K562 (cell line): Measurements from ENCODE around the gene OR6K2. TPM values are rescaled to one million over a fixed set of nuclear protein-coding genes. Genes with fewer than 3 reads are reported as not detected.

Experiments used
- ATAC-seq: fragments of 200-7000 bp; cut with Tn5 transposase; 3 replicates; pipeline ENCODE4 v1.9.1; 2020; ENCODE audit warnings: moderate library complexity
- BruUV-seq: library from RNA; stranded (reverse); fragments of 400-500 nt; replicated peaks from 2 replicates; lab custom pipeline; 2021; lab: Mats Ljungman, UMichigan
- CTCF ChIA-PET: fragments of 300-600 bp; formaldehyde crosslinking; extraction: SDS; loops from one replicate; lab custom pipeline; 2021; ENCODE audit warnings: low intra/inter-chr PET ratio; lab: Yijun Ruan, JAX
- POLR2A ChIA-PET: fragments of 300-600, 350-650 bp; sonication (Branson Sonifier 250); formaldehyde crosslinking; extraction: SDS; loops from one replicate; lab custom pipeline; 2021; ENCODE audit warnings: antibody characterized with exemption, inconsistent platforms; lab: Yijun Ruan, JAX
- DNase-seq, 4 experiments: peaks; one replicate each; pipeline versions ENCODE4 v3.0.0 to v3.0.0-alpha.2; 2011 to 2018; ENCODE audit warnings: low spot score in 3 of 4, mixed read lengths in 3 of 4; ENCODE audit errors: extremely low read depth in 1 of 4
- FAIRE-seq: peaks from 2 replicates; lab custom pipeline; 2011; peaks lifted over from hg19 to GRCh38; lab: Jason Lieb, UNC
- H2AFZ ChIP-seq: 2 replicates; pipeline ENCODE4 v1.6.0; 2011; ENCODE audit warnings: low read depth, low read length, control low read depth, inconsistent platforms
- H3K27ac ChIP-seq: fragments of 200-600 bp; 3 replicates; pipeline ENCODE4 v1.8.0; 2011; ENCODE audit warnings: low read depth, mild to moderate bottlenecking, control low read depth, inconsistent platforms, low read length, moderate library complexity, mixed read lengths; ENCODE audit errors: extremely low read depth
- H3K27me3 ChIP-seq, 2 experiments: fragments of 300-600 bp in 1 of 2; 2 replicates in 1 of 2; 3 replicates in 1 of 2; pipeline versions ENCODE4 v1.6.0 to v1.8.0; 2011; ENCODE audit warnings: inconsistent platforms in 2 of 2, low read length in 2 of 2, mild to moderate bottlenecking in 1 of 2, mixed read lengths in 1 of 2, moderate library complexity in 1 of 2; ENCODE audit not compliant: control insufficient read depth in 2 of 2, insufficient read depth in 2 of 2
- H3K36me3 ChIP-seq: fragments of 300-600 bp; 3 replicates; pipeline ENCODE4 v1.8.0; 2011; ENCODE audit warnings: mild to moderate bottlenecking, low read length, inconsistent platforms; ENCODE audit not compliant: control insufficient read depth, insufficient read depth
- H3K4me1 ChIP-seq, 2 experiments: fragments of 200-600 bp in 1 of 2; replicated peaks in 1 of 2; 2 replicates in 1 of 2; 3 replicates in 1 of 2; pipeline versions ENCODE4 v1.5.1 to v1.8.0; 2011; ENCODE audit warnings: inconsistent platforms in 2 of 2, low read length in 2 of 2, mild to moderate bottlenecking in 1 of 2, mixed read lengths in 1 of 2, moderate library complexity in 1 of 2; ENCODE audit not compliant: control insufficient read depth in 2 of 2, insufficient read depth in 2 of 2
- H3K4me2 ChIP-seq: 2 replicates; pipeline ENCODE4 v1.6.1; 2011; ENCODE audit warnings: low read length, control low read depth, inconsistent platforms, mixed read lengths; ENCODE audit not compliant: insufficient read depth
- H3K4me3 ChIP-seq: fragments of 200-600 bp; sonication (generic), shearing (Covaris generic); 2 replicates; pipeline ENCODE4 v1.5.1; 2016; ENCODE audit warnings: control low read depth, inconsistent platforms
- H3K79me2 ChIP-seq: fragments of 200-600 bp; 3 replicates; pipeline ENCODE4 v1.8.0; 2011; ENCODE audit warnings: low read length, inconsistent platforms; ENCODE audit not compliant: control insufficient read depth, insufficient read depth
- H3K9ac ChIP-seq, 2 experiments: 2 replicates each; pipeline versions ENCODE4 v1.6.0 to v1.6.1; 2011; ENCODE audit warnings: low read depth in 2 of 2, low read length in 2 of 2, control low read depth in 1 of 2, inconsistent platforms in 1 of 2, mild to moderate bottlenecking in 1 of 2, mixed read lengths in 1 of 2; ENCODE audit not compliant: insufficient read depth in 1 of 2
- H3K9me1 ChIP-seq: one replicate; pipeline ENCODE4 v1.6.0; 2011; ENCODE audit warnings: inconsistent platforms, mild to moderate bottlenecking, low read length, moderate library complexity; ENCODE audit not compliant: control insufficient read depth, insufficient read depth
- H3K9me3 ChIP-seq: replicated peaks from 2 replicates; pipeline ENCODE4 v1.5.1; 2011; ENCODE audit warnings: low read depth, low read length, inconsistent platforms; ENCODE audit not compliant: control insufficient read depth, insufficient read depth
- H4K20me1 ChIP-seq: replicated peaks from 2 replicates; pipeline ENCODE4 v1.6.1; 2011; ENCODE audit warnings: low read length, inconsistent platforms, mixed read lengths; ENCODE audit not compliant: control insufficient read depth, insufficient read depth
- HDAC2 ChIP-seq: fragments of 450-650 bp; IDR thresholded peaks from 2 replicates; pipeline ENCODE4 v1.6.1; 2016; ENCODE audit warnings: mild to moderate bottlenecking
- MGA ChIP-seq: fragments of 450-650 bp; IDR thresholded peaks from 2 replicates; pipeline ENCODE4 v1.6.1; 2016; ENCODE audit warnings: mild to moderate bottlenecking, moderate library complexity
- PML ChIP-seq: IDR thresholded peaks from 2 replicates; pipeline ENCODE4 v1.6.1; 2012; ENCODE audit warnings: low read length, inconsistent platforms
- TFE3 ChIP-seq: fragments of 450-650 bp; formaldehyde crosslinking; IDR thresholded peaks from 2 replicates; pipeline ENCODE4 v1.4.0; 2020; ENCODE audit warnings: mild to moderate bottlenecking, mixed read lengths
- USF2 ChIP-seq: sonication (generic); formaldehyde crosslinking; IDR thresholded peaks from 2 replicates; pipeline ENCODE4 v1.5.0; 2020; ENCODE audit warnings: missing genetic modification reagents
- ZEB2 ChIP-seq: fragments of 450-650 bp; IDR thresholded peaks from 2 replicates; pipeline ENCODE4 v1.6.1; 2016
- WGBS: fragments of 100-300 bp; shearing (Covaris generic); methylation state at CpG from one replicate; pipeline ENCODE4 v1.1.6; 2016; ENCODE audit warnings: low coverage, mixed read lengths; ENCODE audit not compliant: insufficient coverage; ENCODE audit errors: missing lambda C conversion rate; 5-methylcytosine and 5-hydroxymethylcytosine counted together
- in situ Hi-C: fragments of 300-500 bp; cut with MboI; formaldehyde crosslinking; loops from 4 replicates; pipeline ENCODE4 v1.15.0; 2018; ENCODE audit warnings: inconsistent platforms, mixed read lengths
- intact Hi-C: fragments of 100-400 bp; cut with micrococcal nuclease; formaldehyde crosslinking; loops from 2 replicates; pipeline ENCODE4 v1.14.2; 2022
- polyA plus RNA-seq, 8 experiments: library from polyadenylated mRNA; depleted of rRNA in 4 of 8; stranded (reverse) in 5 of 8; unstranded in 3 of 8; fragments of >200 nt; fragmentation: Nextera tagmentation in 2 of 8; fragmentation: Illumina TruSeq in 1 of 8; extraction: Ambion mirVana in 2 of 8; extraction: Trizol in 1 of 8; gene quantifications; 2 replicates each; pipeline versions ENCODE4 v1.2.1 to v1.2.3, GENCODE V29; 2011 to 2014; ENCODE audit warnings: inconsistent platforms in 1 of 8, missing spikeins in 1 of 8
- total RNA-seq, 7 experiments: library from RNA; depleted of rRNA in 6 of 7; stranded (reverse); fragments of >200 nt in 6 of 7; fragmentation: Illumina TruSeq in 2 of 7; extraction: Trizol in 2 of 7; gene quantifications; 2 replicates each; pipeline versions ENCODE4 v1.2.1 to v1.2.3, GENCODE V29; 2011 to 2021; ENCODE audit warnings: low replicate concordance in 1 of 7

OR6K2 gene
- total and polyA plus RNA-seq, 9 of the 15 experiments (the other 6 are each of a cell fraction or from before 2014, with no cell fraction given) = not detected

- TF ChIP-seq HDAC2 = 0 out of 2 replicates have a peak, but pooled peaks have one; percentile 26
- peak; percentile 89 for TF ChIP-seq ZEB2
- 0 out of 2 replicates have a peak, but pooled peaks have one; percentile 48 for TF ChIP-seq PML
Observed at GRCh38 chr1:158732524-158732923, 32.1 kb upstream of the OR6K2 start (continued).

GRCh38 chr1:158731707-158732106 lies 31.3 kb upstream of the OR6K2 start:
- H3K9ac ChIP-seq = no peak overlapping the region
- peak overlapping the region; percentile 22; the same call in 1 of the 2 replicates for H3K4me2 ChIP-seq
- BruUV-seq = no TSS peak
- no peaks in the 10 kb centered on the region for H4K20me1 ChIP-seq
- DNase-seq (no peak), FAIRE-seq (no peak), ATAC-seq (peak; percentile 3; the same call in 1 of the 3 replicates)
- H3K27ac ChIP-seq = peak overlapping the region; percentile 39; the same call in 2 of the 3 replicates
- no peaks in the 10 kb centered on the region for H3K9me1 ChIP-seq
- H3K79me2 ChIP-seq = no peaks in the 10 kb centered on the region
- H3K9me3 ChIP-seq = no peaks in the 10 kb centered on the region
- peaks cover 3 to 47% of the 10 kb centered on the region in 2 experiments; a peak in 3 of 5 replicates for H3K4me1 ChIP-seq
- in situ Hi-C loops = no loop called here
- peak overlapping the region; percentile 42 for H2AFZ ChIP-seq
- CTCF ChIA-PET = no interaction called here
- H3K4me3 ChIP-seq = no peak overlapping the region
- WGBS = 29% methylated on average over 4 of the region's 4 CpGs
- H3K27me3 ChIP-seq = no peaks in the 10 kb centered on the region
- intact Hi-C loops = no loop called here
- H3K36me3 ChIP-seq = no peaks in the 10 kb centered on the region
- POLR2A ChIA-PET = interaction anchor here (0.6 to 1.5 kb wide), 4 partner anchors 11 to 54 kb away, joined by 3 to 6 read pairs (median 4); partner anchors contain the start of gene OR6K3
- TF ChIP-seq TFE3 (CRISPR knock-in tag) (peak; percentile 81), MGA (peak; percentile 15; the same call in 1 of the 2 replicates), USF2 (CRISPR knock-in tag) (peak; percentile 58)
